ACC112 (cell line): Measurements from ENCODE around the gene IDH3B.
"Not testable (repeated sequence)": the region's sequence is repeated elsewhere in the genome, so short reads cannot be mapped to it uniquely, and the experiment has no call there.

Experiments
- H2AFZ ChIP-seq: fragments of 200-600 bp; sonication (generic); one replicate; pipeline ENCODE4 v1.6.0; 2017; ENCODE audit warnings: antibody characterized with exemption, low read length; ENCODE audit not compliant: unreplicated experiment
- H3K27ac ChIP-seq: fragments of 200-600 bp; sonication (generic); 2 replicates; pipeline ENCODE4 v1.5.1; 2014; ENCODE audit warnings: low read depth, mild to moderate bottlenecking, antibody characterized with exemption, low read length, moderate library complexity
- H3K27me3 ChIP-seq: fragments of 200-600 bp; sonication (generic); 2 replicates; pipeline ENCODE4 v1.6.1; 2014; ENCODE audit warnings: mild to moderate bottlenecking, antibody characterized with exemption, low read length, moderate library complexity, mixed read lengths; ENCODE audit not compliant: insufficient read depth
- H3K36me3 ChIP-seq: fragments of 200-600 bp; sonication (generic); 2 replicates; pipeline ENCODE4 v1.6.1; 2016; ENCODE audit warnings: mild to moderate bottlenecking, antibody characterized with exemption, low read length, moderate library complexity, mixed read lengths; ENCODE audit not compliant: insufficient read depth
- H3K4me1 ChIP-seq: fragments of 200-600 bp; sonication (generic); one replicate; pipeline ENCODE4 v1.6.1; 2016; ENCODE audit warnings: low read length, mixed read lengths; ENCODE audit not compliant: insufficient read depth, unreplicated experiment, control insufficient read depth
- H3K4me3 ChIP-seq: fragments of 200-600 bp; sonication (generic); 2 replicates; pipeline ENCODE4 v1.5.1; 2014; ENCODE audit warnings: mild to moderate bottlenecking, low read depth, low read length
- H3K79me2 ChIP-seq: fragments of 200-600 bp; sonication (generic); one replicate; pipeline ENCODE4 v1.6.0; 2016; ENCODE audit warnings: low read length; ENCODE audit not compliant: control insufficient read depth, unreplicated experiment, insufficient read depth

Gene IDH3B

GRCh38 chr20:2684817-2685216 lies 20.8 kb upstream of the IDH3B start:
- not testable (repeated sequence) for H3K4me1 ChIP-seq, H3K36me3 ChIP-seq, H3K27ac ChIP-seq, H2AFZ ChIP-seq, H3K79me2 ChIP-seq, H3K4me3 ChIP-seq
- peaks cover 42% of the 10 kb centered on the region for H3K27me3 ChIP-seq

DNA sequence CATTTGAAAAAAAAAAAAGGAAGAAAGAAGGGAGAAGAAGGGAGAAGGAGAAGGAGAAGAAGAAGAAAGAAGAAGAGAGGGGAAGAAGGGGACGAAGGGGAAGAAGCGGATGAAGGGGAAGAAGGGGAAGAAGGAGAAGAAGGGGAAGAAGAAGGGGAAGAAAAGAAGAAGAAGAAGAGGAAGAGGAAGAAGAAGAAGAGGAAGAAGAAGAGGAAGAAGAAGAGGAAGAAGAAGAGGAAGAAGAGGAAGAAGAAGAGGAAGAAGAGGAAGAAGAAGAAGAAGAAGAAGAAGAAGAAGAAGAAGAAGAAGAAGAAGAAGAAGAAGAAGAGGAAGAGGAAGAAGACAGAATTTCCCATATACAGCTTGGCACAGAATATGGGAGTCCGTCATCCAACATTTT lies 18.0 kb upstream of the IDH3B start:
- not testable (repeated sequence) for H3K4me1 ChIP-seq, H3K79me2 ChIP-seq, H3K36me3 ChIP-seq, H3K27ac ChIP-seq, H3K4me3 ChIP-seq, H2AFZ ChIP-seq
- H3K27me3 ChIP-seq = peaks cover 49% of the 10 kb centered on the region

DNA sequence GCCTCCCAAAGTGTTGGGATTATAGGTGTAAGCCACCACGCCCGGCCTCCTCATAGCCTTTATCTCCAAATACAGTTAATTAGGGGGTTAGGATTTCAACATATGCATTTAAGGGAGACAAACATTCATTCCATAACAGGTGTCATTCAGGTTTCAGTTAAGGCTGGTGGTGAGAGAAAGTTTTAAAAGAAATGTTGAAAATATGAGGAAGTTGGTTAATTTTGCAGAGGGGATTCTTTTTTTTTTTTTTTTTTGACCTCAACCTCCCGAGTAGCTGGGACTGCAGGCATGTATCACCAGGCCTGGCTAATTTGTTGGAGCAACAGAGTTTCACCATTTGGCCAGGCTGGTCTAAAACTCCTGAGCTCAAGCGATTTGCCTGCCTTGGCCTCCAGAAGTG lies 16.0 kb upstream of the IDH3B start:
- Histone ChIP-seq H3K4me1 (no peaks in the 10 kb centered on the region), H3K79me2 (no peaks in the 10 kb centered on the region), H3K36me3 (no peaks in the 10 kb centered on the region), H3K27ac (no peak overlapping the region), H2AFZ (no peak overlapping the region), H3K4me3 (no peak overlapping the region), H3K27me3 (peaks cover 32% of the 10 kb centered on the region)

- no peak overlapping the region for H3K4me3 ChIP-seq
- H2AFZ ChIP-seq = no peak overlapping the region
- peaks cover 14% of the 10 kb centered on the region for H3K27me3 ChIP-seq
- H3K36me3 ChIP-seq = no peaks in the 10 kb centered on the region
- no peak overlapping the region for H3K27ac ChIP-seq
- H3K4me1 ChIP-seq = no peaks in the 10 kb centered on the region
- no peaks in the 10 kb centered on the region for H3K79me2 ChIP-seq
These were observed 9.4 kb upstream of the IDH3B start for GRCh38 chr20:2673453-2673852.

GRCh38 chr20:2672446-2672845 lies 8.4 kb upstream of the IDH3B start:
- Histone ChIP-seq H3K79me2 (no peaks in the 10 kb centered on the region), H3K27ac (no peak overlapping the region), H2AFZ (no peak overlapping the region), H3K4me1 (no peaks in the 10 kb centered on the region), H3K4me3 (no peak overlapping the region), H3K27me3 (peaks cover 9% of the 10 kb centered on the region), H3K36me3 (no peaks in the 10 kb centered on the region)

GRCh38 chr20:2671977-2672376 lies 8.0 kb upstream of the IDH3B start:
- H2AFZ ChIP-seq = no peak overlapping the region
- no peaks in the 10 kb centered on the region for H3K36me3 ChIP-seq
- H3K4me3 ChIP-seq = no peak overlapping the region
- no peaks in the 10 kb centered on the region for H3K79me2 ChIP-seq
- no peak overlapping the region for H3K27ac ChIP-seq
- H3K4me1 ChIP-seq = no peaks in the 10 kb centered on the region
- H3K27me3 ChIP-seq = peaks cover 5% of the 10 kb centered on the region

DNA sequence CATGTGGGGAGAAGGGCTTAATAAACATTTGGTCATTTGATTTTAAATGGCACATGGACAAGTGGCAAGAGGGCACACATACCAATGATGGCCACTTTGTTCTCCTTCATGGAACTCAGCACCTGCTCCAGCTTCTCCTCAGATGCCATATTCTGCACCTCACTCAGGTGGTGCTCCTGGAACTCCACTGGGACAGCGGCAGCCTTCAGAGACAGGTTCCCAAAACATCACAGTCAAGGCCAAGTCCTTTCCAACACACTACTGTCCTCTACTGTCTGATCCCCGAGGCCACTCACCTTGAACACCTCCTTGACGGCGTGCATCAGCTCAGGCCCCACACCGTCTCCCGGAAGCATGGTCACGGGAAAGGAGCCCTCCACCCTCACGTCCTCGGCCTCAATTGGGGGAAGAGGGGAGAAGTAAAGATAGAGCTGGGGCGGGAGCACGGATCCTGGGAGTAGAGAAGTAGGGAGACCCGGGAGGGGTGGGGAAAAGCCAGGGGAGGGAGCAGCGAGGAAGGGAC lies 591 bp downstream of the IDH3B start:
- H2AFZ ChIP-seq = peak overlapping the region; percentile 45
- no peaks in the 10 kb centered on the region for H3K36me3 ChIP-seq
- H3K27me3 ChIP-seq = peaks cover under 1% of the 10 kb centered on the region
- peaks cover 9% of the 10 kb centered on the region for H3K79me2 ChIP-seq
- peaks cover 9% of the 10 kb centered on the region for H3K4me1 ChIP-seq
- peak overlapping the region; percentile 87 for H3K4me3 ChIP-seq
- no peak overlapping the region for H3K27ac ChIP-seq

- H3K4me3 ChIP-seq = no peak overlapping the region
- peaks cover 12% of the 10 kb centered on the region for H3K4me1 ChIP-seq
- no peak overlapping the region for H2AFZ ChIP-seq
- peaks cover 34% of the 10 kb centered on the region for H3K79me2 ChIP-seq
- H3K27me3 ChIP-seq = no peaks in the 10 kb centered on the region
- peaks cover 29% of the 10 kb centered on the region; the same call in 1 of the 2 replicates for H3K36me3 ChIP-seq
- H3K27ac ChIP-seq = no peak overlapping the region
These were observed 4.5 kb downstream of the IDH3B start for GRCh38 chr20:2659547-2659946.

- peaks cover 36% of the 10 kb centered on the region; the same call in 1 of the 2 replicates for H3K36me3 ChIP-seq
- no peak overlapping the region for H3K27ac ChIP-seq
- H3K4me3 ChIP-seq = no peak overlapping the region
- no peak overlapping the region for H2AFZ ChIP-seq
- peaks cover 16% of the 10 kb centered on the region for H3K4me1 ChIP-seq
- H3K27me3 ChIP-seq = no peaks in the 10 kb centered on the region
- H3K79me2 ChIP-seq = peaks cover 40% of the 10 kb centered on the region
These were observed 5.3 kb downstream of the IDH3B start for GRCh38 chr20:2658414-2659354.

DNA sequence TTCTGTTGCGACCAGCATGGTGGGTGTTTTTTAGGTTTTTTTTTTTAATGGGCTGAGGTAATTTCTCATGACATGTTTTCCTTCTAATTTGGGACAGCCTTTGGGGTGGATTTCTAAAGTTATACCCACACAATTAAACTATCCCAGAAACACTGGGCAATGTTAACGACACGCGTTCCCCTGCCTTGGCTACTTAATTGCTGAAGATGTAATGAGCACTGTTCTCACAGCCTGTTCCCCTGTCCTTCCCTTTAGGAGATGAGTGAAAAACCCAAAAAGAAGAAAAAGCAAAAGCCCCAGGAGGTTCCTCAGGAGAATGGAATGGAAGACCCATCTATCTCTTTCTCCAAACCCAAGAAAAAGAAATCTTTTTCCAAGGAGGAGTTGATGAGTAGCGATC lies 6.3 kb downstream of the IDH3B start:
- H3K36me3 ChIP-seq = peaks cover 40% of the 10 kb centered on the region; the same call in 1 of the 2 replicates
- H3K4me1 ChIP-seq = peaks cover 12% of the 10 kb centered on the region
- H3K79me2 ChIP-seq = peaks cover 43% of the 10 kb centered on the region
- H2AFZ ChIP-seq = no peak overlapping the region
- H3K27me3 ChIP-seq = no peaks in the 10 kb centered on the region
- H3K4me3 ChIP-seq = no peak overlapping the region
- no peak overlapping the region for H3K27ac ChIP-seq

DNA sequence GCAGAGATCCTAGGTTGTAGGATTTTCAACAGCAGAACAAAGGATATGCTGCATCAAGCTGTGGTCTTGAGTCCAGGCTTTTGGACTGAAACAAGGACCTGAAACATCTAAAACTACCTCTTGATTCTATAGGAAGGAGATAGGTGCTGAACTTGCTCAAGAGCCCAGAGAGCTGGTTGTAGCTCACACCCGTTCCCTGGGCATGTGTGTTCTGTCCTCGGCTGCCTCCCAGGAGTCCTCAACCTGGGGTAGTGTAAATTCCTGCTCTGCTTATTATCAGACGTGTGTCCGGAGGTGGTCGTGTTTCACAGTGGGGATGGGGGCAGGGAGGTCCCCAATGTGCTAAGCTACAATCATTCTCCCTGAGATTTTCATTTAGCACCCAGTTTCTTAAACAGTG lies 6.8 kb downstream of the IDH3B start:
- peaks cover 12% of the 10 kb centered on the region for H3K4me1 ChIP-seq
- H3K27me3 ChIP-seq = no peaks in the 10 kb centered on the region
- no peak overlapping the region for H3K27ac ChIP-seq
- H3K36me3 ChIP-seq = peaks cover 40% of the 10 kb centered on the region; the same call in 1 of the 2 replicates
- H3K79me2 ChIP-seq = peaks cover 47% of the 10 kb centered on the region
- no peak overlapping the region for H3K4me3 ChIP-seq
- no peak overlapping the region for H2AFZ ChIP-seq
